SK-N-MC (cell line): Measurements from ENCODE around the gene XRCC4.

Experiments
- DNase-seq: peaks from one replicate; pipeline ENCODE4 v3.0.0-alpha.2; 2011; ENCODE audit warnings: low read depth, low spot score
- H3K27ac ChIP-seq: fragments of 200-600 bp; sonication (generic); 2 replicates; pipeline ENCODE4 v1.5.1; 2016; ENCODE audit warnings: mixed run types
- H3K36me3 ChIP-seq: fragments of 200-600 bp; sonication (generic); 2 replicates; pipeline ENCODE4 v1.6.1; 2017; ENCODE audit warnings: antibody characterized with exemption, low read length, mixed read lengths; ENCODE audit not compliant: insufficient read depth
- H3K4me3 ChIP-seq: fragments of 200-600 bp; sonication (generic); 2 replicates; pipeline ENCODE4 v1.5.1; 2016
- H3K9ac ChIP-seq: fragments of 200-600 bp; sonication (generic); 2 replicates; pipeline ENCODE4 v1.8.0; 2017; ENCODE audit warnings: mixed run types, mixed read lengths; ENCODE audit not compliant: insufficient read length
- H3K9me3 ChIP-seq: fragments of 200-600 bp; sonication (generic); 2 replicates; pipeline ENCODE4 v1.6.1; 2017; ENCODE audit warnings: low read depth, mild to moderate bottlenecking, antibody characterized with exemption, low read length, moderate library complexity, mixed read lengths
- EZH2 ChIP-seq: fragments of 200-600 bp; sonication (generic); IDR thresholded peaks from one replicate; pipeline ENCODE4 v1.6.1; 2017; ENCODE audit warnings: antibody characterized with exemption
- FOXP2 ChIP-seq: optimal IDR thresholded peaks from 2 replicates; pipeline ENCODE3; 2011; ENCODE audit warnings: mild to moderate bottlenecking, moderate library complexity; ENCODE audit not compliant: insufficient read depth; ENCODE audit errors: extremely low read length, control extremely low read depth
- POLR2AphosphoS5 ChIP-seq: IDR thresholded peaks from 2 replicates; pipeline ENCODE4 v1.6.1; 2012; ENCODE audit warnings: mild to moderate bottlenecking, low read depth, low read length, borderline replicate concordance

The XRCC4 gene

GRCh38 chr5:83090169-83090568 lies 12.8 kb downstream of the XRCC4 start:
- TF ChIP-seq FOXP2 (no peak), POLR2AphosphoS5 (no peak), EZH2 (no peak)
- DNase-seq: no peak
- no peak overlapping the region for H3K4me3 ChIP-seq
- H3K9ac ChIP-seq: no peak overlapping the region
- no peaks in the 10 kb centered on the region for H3K9me3 ChIP-seq
- no peak overlapping the region for H3K27ac ChIP-seq
- no peaks in the 10 kb centered on the region for H3K36me3 ChIP-seq

- no peaks in the 10 kb centered on the region for H3K36me3 ChIP-seq
- no peak for DNase-seq
- TF ChIP-seq POLR2AphosphoS5: no peak
- TF ChIP-seq FOXP2: no peak
- TF ChIP-seq EZH2: no peak
- H3K27ac ChIP-seq: no peak overlapping the region
- H3K9ac ChIP-seq: no peak overlapping the region
- H3K4me3 ChIP-seq: no peak overlapping the region
- no peaks in the 10 kb centered on the region for H3K9me3 ChIP-seq
Measured at GRCh38 chr5:83092619-83093018, 15.3 kb downstream of the XRCC4 start.

- H3K4me3 ChIP-seq: no peak overlapping the region
- no peaks in the 10 kb centered on the region for H3K36me3 ChIP-seq
- no peak overlapping the region for H3K9ac ChIP-seq
- TF ChIP-seq POLR2AphosphoS5: no peak
- no peak for TF ChIP-seq FOXP2
- TF ChIP-seq EZH2: no peak
- H3K9me3 ChIP-seq: no peaks in the 10 kb centered on the region
- DNase-seq: no peak
- no peak overlapping the region for H3K27ac ChIP-seq
Measured at GRCh38 chr5:83093692-83094091, 16.3 kb downstream of the XRCC4 start.

- no peak for DNase-seq
- H3K9me3 ChIP-seq: no peaks in the 10 kb centered on the region
- no peaks in the 10 kb centered on the region for H3K36me3 ChIP-seq
- TF ChIP-seq EZH2: no peak
- no peak for TF ChIP-seq POLR2AphosphoS5
- TF ChIP-seq FOXP2: no peak
- H3K9ac ChIP-seq: no peak overlapping the region
- no peak overlapping the region for H3K27ac ChIP-seq
- no peak overlapping the region for H3K4me3 ChIP-seq
Measured at GRCh38 chr5:83095163-83095956, 18.0 kb downstream of the XRCC4 start.

- DNase-seq: no peak
- Histone ChIP-seq H3K27ac (no peak overlapping the region), H3K4me3 (no peak overlapping the region), H3K36me3 (no peaks in the 10 kb centered on the region), H3K9ac (no peak overlapping the region), H3K9me3 (no peaks in the 10 kb centered on the region)
- TF ChIP-seq EZH2: no peak
Measured at GRCh38 chr5:83095957-83096539, 18.7 kb downstream of the XRCC4 start.

- no peaks in the 10 kb centered on the region for H3K9me3 ChIP-seq
- no peak for TF ChIP-seq EZH2
- TF ChIP-seq FOXP2: no peak
- TF ChIP-seq POLR2AphosphoS5: no peak
- H3K36me3 ChIP-seq: no peaks in the 10 kb centered on the region
- H3K4me3 ChIP-seq: no peak overlapping the region
- H3K9ac ChIP-seq: no peak overlapping the region
- no peak overlapping the region for H3K27ac ChIP-seq
- DNase-seq: no peak
Measured at GRCh38 chr5:83096660-83097339, 19.5 kb downstream of the XRCC4 start.

GRCh38 chr5:83097689-83098231 lies 20.4 kb downstream of the XRCC4 start:
- H3K27ac ChIP-seq: no peak overlapping the region
- H3K4me3 ChIP-seq: no peak overlapping the region
- H3K9me3 ChIP-seq: no peaks in the 10 kb centered on the region
- no peaks in the 10 kb centered on the region for H3K36me3 ChIP-seq
- H3K9ac ChIP-seq: no peak overlapping the region
- TF ChIP-seq FOXP2 (no peak), POLR2AphosphoS5 (peak; percentile 26; the same call in 1 of the 2 replicates)
- DNase-seq: no peak

- no peak overlapping the region for H3K9ac ChIP-seq
- TF ChIP-seq POLR2AphosphoS5: no peak
- TF ChIP-seq EZH2: no peak
- TF ChIP-seq FOXP2: no peak
- no peak for DNase-seq
Measured at GRCh38 chr5:83099001-83099400, 21.7 kb downstream of the XRCC4 start.

GRCh38 chr5:83099445-83099844 lies 22.1 kb downstream of the XRCC4 start:
- TF ChIP-seq FOXP2: no peak
- no peak for TF ChIP-seq POLR2AphosphoS5
- TF ChIP-seq EZH2: no peak
- no peak for DNase-seq

More at GRCh38 chr5:83099001-83099400, 21.7 kb downstream of the XRCC4 start:
- H3K4me3 ChIP-seq: no peak overlapping the region
- H3K27ac ChIP-seq: no peak overlapping the region
- H3K9me3 ChIP-seq: no peaks in the 10 kb centered on the region
- H3K36me3 ChIP-seq: no peaks in the 10 kb centered on the region

More at GRCh38 chr5:83099445-83099844, 22.1 kb downstream of the XRCC4 start:
- no peak overlapping the region for H3K9ac ChIP-seq
- no peaks in the 10 kb centered on the region for H3K9me3 ChIP-seq
- no peak overlapping the region for H3K27ac ChIP-seq
- H3K4me3 ChIP-seq: no peak overlapping the region
- H3K36me3 ChIP-seq: no peaks in the 10 kb centered on the region
